Thoracic aorta (tissue), 2 donors: Measurements from ENCODE around the gene MSTN. TPM values are rescaled to one million over a fixed set of nuclear protein-coding genes. Genes with fewer than 3 reads are reported as not detected.

ENCODE experiments used
- ATAC-seq: fragments of 150-250 bp; one replicate; pipeline ENCODE4 v1.8.0; 2017; ENCODE audit warnings: low read depth; ENCODE audit not compliant: insufficient number of reproducible peaks, low FRiP score
- DNase-seq: peaks from one replicate; pipeline ENCODE4 v3.0.0-alpha.2; 2020; ENCODE audit warnings: low spot score
- H3K27ac ChIP-seq, 2 donors: fragments of 200-600 bp; sonication (generic); 1 replicate in 1 of 2; 2 replicates in 1 of 2; pipeline ENCODE4 v1.5.1; 2016; ENCODE audit warnings: mild to moderate bottlenecking in 2 of 2, moderate library complexity in 2 of 2
- H3K27me3 ChIP-seq: fragments of 200-600 bp; sonication (generic); replicated peaks from 2 replicates; pipeline ENCODE4 v1.6.0; 2016; ENCODE audit warnings: mild to moderate bottlenecking; ENCODE audit not compliant: insufficient read depth
- H3K36me3 ChIP-seq: fragments of 200-600 bp; sonication (generic); one replicate; pipeline ENCODE4 v1.5.1; 2016
- H3K4me1 ChIP-seq, 2 donors: fragments of 200-600 bp; sonication (generic); 1 replicate in 1 of 2; 2 replicates in 1 of 2; pipeline versions ENCODE4 v1.5.1 to v1.6.0; 2016; ENCODE audit warnings: low read depth in 2 of 2, mild to moderate bottlenecking in 1 of 2; ENCODE audit not compliant: control insufficient read depth in 1 of 2
- H3K4me3 ChIP-seq: fragments of 200-600 bp; sonication (generic); 2 replicates; pipeline ENCODE4 v1.5.1; 2016; ENCODE audit warnings: mild to moderate bottlenecking
- H3K9me3 ChIP-seq: fragments of 200-600 bp; sonication (generic); 2 replicates; pipeline ENCODE4 v1.5.1; 2016
- total RNA-seq, 2 donors: library from RNA; depleted of rRNA; stranded (reverse); fragments of >200 nt; gene quantifications; one replicate each; pipeline versions ENCODE4 v1.1.0 to v1.2.3, GENCODE V29; 2016
- TF ChIP-seq, protein P1 (sequence below): fragments of 200-600 bp; sonication (generic); IDR thresholded peaks from one replicate; pipeline ENCODE4 v1.5.1; 2019; ENCODE audit warnings: antibody characterized with exemption

The MSTN gene
- total RNA-seq, 2 donors from 2014 or later: 0.27 to 1.3 TPM

DNA sequence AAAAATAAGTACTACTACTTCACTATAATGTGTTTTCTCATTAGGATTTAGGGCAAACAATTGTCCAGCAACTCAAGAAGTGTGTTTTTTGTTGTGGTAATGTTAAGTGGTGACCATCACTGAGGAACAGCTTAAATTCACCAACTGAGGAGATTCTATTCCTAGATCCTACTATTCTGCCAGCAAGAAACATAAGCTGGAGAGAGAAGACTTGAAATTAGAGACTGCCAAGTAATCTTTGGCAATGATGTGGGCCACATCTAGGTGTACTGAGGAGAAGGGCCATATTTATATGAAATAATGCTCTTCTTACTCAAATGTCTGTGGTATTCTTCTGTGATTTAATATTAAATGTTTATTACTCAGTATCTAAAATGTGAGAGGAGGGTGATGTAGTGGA, 44.3 kb upstream of the MSTN start:
- Histone ChIP-seq H3K27ac (no peak overlapping the region), H3K9me3 (no peaks in the 10 kb centered on the region), H3K27me3 (no peaks in the 10 kb centered on the region), H3K36me3 (no peaks in the 10 kb centered on the region), H3K4me1 (no peaks in the 10 kb centered on the region), H3K4me3 (no peak overlapping the region)
- ATAC-seq: no peak
- TF ChIP-seq, protein P1, sequence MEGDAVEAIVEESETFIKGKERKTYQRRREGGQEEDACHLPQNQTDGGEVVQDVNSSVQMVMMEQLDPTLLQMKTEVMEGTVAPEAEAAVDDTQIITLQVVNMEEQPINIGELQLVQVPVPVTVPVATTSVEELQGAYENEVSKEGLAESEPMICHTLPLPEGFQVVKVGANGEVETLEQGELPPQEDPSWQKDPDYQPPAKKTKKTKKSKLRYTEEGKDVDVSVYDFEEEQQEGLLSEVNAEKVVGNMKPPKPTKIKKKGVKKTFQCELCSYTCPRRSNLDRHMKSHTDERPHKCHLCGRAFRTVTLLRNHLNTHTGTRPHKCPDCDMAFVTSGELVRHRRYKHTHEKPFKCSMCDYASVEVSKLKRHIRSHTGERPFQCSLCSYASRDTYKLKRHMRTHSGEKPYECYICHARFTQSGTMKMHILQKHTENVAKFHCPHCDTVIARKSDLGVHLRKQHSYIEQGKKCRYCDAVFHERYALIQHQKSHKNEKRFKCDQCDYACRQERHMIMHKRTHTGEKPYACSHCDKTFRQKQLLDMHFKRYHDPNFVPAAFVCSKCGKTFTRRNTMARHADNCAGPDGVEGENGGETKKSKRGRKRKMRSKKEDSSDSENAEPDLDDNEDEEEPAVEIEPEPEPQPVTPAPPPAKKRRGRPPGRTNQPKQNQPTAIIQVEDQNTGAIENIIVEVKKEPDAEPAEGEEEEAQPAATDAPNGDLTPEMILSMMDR: no peak
- no peak for DNase-seq

DNA sequence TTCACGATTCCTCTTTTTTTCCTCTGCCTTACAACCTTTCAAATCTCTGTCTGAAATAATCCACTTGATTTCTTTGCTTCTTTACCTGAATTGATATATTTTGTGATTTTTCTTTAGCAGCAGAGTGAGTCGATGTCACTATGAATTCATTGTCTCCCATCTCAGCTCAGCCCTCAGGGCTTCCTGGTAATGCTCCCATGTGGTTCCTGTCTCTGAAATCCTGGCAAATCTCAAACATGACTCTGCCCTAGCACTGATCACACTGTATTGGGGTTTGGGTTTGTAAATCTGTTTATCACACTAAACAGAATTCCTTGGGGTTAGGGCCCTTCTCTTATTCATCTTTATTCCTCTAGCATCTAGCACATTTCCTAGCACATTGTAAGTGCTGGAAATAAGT, 43.0 kb upstream of the MSTN start:
- H3K4me1 ChIP-seq: no peaks in the 10 kb centered on the region
- H3K4me3 ChIP-seq: no peak overlapping the region
- H3K9me3 ChIP-seq: no peaks in the 10 kb centered on the region
- H3K27ac ChIP-seq: no peak overlapping the region
- ATAC-seq (no peak), DNase-seq (no peak)
- no peaks in the 10 kb centered on the region for H3K27me3 ChIP-seq
- TF ChIP-seq, protein P1: no peak
- no peaks in the 10 kb centered on the region for H3K36me3 ChIP-seq

- Histone ChIP-seq H3K4me3 (no peak overlapping the region), H3K27me3 (no peaks in the 10 kb centered on the region), H3K4me1 (no peaks in the 10 kb centered on the region), H3K9me3 (peaks cover 2% of the 10 kb centered on the region), H3K36me3 (no peaks in the 10 kb centered on the region), H3K27ac (no peak overlapping the region)
- no peak for ATAC-seq
- TF ChIP-seq, protein P1: no peak
- no peak for DNase-seq
Observed at GRCh38 chr2:190103144-190103543, 40.6 kb upstream of the MSTN start.

DNA sequence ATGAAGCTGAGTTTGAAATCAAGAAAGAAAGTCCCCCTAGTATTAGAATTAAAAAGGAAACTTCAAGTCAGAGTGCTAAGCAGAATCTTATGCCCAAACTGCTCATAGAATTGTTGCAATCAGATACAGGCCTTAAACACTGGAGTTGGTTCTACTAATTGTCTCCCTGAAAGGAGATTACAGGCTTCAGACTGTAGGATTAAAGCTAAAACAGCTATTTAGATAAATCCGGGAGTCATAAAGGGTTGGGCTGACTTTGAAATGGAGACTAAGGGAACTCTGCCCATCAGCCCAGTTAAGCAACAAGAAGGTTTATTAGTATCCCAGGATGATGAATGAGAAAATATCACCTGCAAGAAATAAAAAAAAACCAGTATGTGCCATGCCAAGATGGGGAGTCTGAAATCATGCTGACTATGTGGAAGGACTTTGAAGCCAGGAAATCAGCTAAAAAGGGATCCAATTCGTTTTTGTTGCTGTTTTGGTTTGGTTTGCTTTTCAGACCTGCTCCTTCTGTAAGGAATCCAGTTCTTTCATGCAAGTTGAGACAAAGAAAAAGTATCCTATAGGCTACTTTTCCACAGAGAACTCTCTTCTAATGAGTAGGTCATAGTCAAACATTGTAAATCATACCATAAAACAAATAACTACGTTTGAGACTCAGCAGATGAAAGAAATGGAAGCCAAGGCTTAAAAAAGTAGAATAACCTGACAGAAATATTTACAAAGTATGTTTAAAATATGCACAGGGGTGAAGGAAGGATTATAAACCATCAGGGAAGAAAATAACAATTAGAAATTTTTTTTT, 37.6 kb upstream of the MSTN start:
- TF ChIP-seq, protein P1: no peak
- H3K27me3 ChIP-seq: no peaks in the 10 kb centered on the region
- peaks cover 2% of the 10 kb centered on the region for H3K9me3 ChIP-seq
- no peaks in the 10 kb centered on the region for H3K4me1 ChIP-seq
- no peaks in the 10 kb centered on the region for H3K36me3 ChIP-seq
- no peak overlapping the region for H3K4me3 ChIP-seq
- DNase-seq (no peak), ATAC-seq (no peak)
- H3K27ac ChIP-seq: no peak overlapping the region

DNA sequence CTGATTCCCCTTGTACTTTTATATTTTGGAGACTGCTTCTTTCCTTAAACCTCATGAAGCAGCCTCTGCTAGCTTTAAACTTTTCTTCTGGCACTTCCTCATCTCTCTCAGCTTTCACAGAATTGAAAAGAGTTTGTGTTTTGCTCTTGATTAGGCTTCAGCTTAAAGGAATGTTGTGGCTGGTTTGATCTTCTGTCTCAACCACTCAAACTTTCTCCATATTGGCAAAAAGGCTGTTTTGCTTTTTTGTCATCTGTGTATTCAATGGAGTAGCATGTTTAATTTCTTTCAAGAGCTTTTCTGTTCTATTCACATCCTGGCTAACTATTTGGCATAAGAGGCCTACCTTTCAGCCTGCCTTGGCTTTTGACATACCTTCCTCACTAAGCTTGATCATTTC, 36.3 kb upstream of the MSTN start:
- H3K4me3 ChIP-seq: no peak overlapping the region
- H3K27me3 ChIP-seq: no peaks in the 10 kb centered on the region
- no peaks in the 10 kb centered on the region for H3K36me3 ChIP-seq
- TF ChIP-seq, protein P1: no peak
- DNase-seq: no peak
- H3K4me1 ChIP-seq: no peaks in the 10 kb centered on the region
- ATAC-seq: no peak
- H3K9me3 ChIP-seq: peaks cover 2% of the 10 kb centered on the region
- H3K27ac ChIP-seq: no peak overlapping the region
